GM18519 (cell line): ENCODE measurements around the gene TMIGD2.
"Not testable (repeated sequence)": the region's sequence is repeated elsewhere in the genome, so short reads cannot be mapped to it uniquely, and the experiment has no call there.

ENCODE experiments used
- ATAC-seq: cut with Tn5 transposase; IDR thresholded peaks from one replicate; pipeline ENCODE4 v1.9.1; 2021; ENCODE audit warnings: mild to moderate bottlenecking, moderate library complexity; ENCODE audit not compliant: unreplicated experiment, low FRiP score

Gene TMIGD2

GRCh38 chr19:4298810-4299550 lies 3.2 kb downstream of the TMIGD2 start:
- ATAC-seq, result no peak

- ATAC-seq, result no peak
Measured at GRCh38 chr19:4297901-4298809, 4.0 kb downstream of the TMIGD2 start.

- no peak for ATAC-seq
Measured at GRCh38 chr19:4295972-4296771, 6.0 kb downstream of the TMIGD2 start.

DNA sequence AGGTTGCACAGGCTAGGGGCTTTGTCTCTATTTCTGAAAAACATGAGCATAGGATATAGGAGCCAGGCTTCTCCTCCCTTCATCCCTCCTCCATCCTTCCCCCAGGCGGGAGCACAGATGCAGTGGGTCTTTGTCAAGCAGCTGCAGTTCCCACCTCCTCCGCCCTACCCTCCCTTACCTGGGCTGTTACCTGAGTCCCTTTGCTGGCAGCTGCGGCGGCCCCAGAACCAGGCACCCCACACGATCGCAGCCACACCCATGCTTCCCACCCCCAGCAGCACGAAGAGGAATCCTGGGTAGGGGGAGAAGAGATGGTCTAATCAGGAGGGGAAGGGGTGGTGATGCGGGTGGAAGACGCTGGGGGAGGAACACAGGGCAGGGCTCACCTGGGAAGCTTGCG lies 7.8 kb downstream of the TMIGD2 start:
- ATAC-seq, result no peak

DNA sequence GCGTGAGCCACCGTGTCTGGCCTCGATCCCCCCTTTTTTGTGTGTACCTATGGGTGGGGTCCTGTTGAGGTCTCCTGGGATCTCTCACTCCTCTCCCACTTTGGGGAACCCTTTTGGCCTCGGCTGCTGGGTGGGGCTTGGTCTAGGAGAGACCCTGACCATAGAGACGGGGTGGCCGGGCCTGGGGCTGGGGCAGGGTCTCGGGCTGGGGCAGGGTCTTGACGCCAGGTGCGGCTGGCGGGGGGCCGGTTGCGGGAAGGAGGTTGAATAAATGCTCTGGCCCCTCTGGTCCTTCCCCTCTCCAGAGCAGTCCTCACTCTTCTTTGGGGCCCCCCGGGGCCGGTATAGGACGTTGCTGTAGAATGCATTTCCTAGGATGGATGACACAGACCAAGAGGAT lies 9.7 kb downstream of the TMIGD2 start:
- ATAC-seq, result no peak

- no peak for ATAC-seq
Measured at GRCh38 chr19:4291184-4291732, 10.9 kb downstream of the TMIGD2 start.

GRCh38 chr19:4288091-4288777 lies 14.0 kb downstream of the TMIGD2 start:
- ATAC-seq, result no peak

DNA sequence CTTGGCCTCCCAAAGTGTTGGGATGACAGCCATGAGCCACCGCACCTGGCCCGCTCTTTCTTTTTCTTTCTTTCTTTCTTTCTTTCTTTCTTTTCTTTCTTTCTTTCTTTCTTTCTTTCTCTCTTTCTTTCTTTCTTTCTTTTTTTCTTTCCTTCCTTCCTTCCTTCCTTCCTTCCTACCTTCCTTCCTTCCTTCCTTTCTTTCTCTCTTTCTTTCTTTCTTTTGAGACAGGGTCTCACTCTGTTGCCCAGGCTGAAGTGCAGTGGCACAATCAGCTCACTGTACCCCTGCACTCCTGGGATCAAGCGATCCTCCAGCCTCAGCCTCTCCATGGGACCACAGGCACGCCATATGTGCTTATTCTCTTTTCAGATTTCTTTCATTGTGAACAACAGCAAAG lies 16.0 kb downstream of the TMIGD2 start:
- ATAC-seq, result not testable (repeated sequence)

GRCh38 chr19:4284974-4285373 lies 17.2 kb downstream of the TMIGD2 start:
- no peak for ATAC-seq

DNA sequence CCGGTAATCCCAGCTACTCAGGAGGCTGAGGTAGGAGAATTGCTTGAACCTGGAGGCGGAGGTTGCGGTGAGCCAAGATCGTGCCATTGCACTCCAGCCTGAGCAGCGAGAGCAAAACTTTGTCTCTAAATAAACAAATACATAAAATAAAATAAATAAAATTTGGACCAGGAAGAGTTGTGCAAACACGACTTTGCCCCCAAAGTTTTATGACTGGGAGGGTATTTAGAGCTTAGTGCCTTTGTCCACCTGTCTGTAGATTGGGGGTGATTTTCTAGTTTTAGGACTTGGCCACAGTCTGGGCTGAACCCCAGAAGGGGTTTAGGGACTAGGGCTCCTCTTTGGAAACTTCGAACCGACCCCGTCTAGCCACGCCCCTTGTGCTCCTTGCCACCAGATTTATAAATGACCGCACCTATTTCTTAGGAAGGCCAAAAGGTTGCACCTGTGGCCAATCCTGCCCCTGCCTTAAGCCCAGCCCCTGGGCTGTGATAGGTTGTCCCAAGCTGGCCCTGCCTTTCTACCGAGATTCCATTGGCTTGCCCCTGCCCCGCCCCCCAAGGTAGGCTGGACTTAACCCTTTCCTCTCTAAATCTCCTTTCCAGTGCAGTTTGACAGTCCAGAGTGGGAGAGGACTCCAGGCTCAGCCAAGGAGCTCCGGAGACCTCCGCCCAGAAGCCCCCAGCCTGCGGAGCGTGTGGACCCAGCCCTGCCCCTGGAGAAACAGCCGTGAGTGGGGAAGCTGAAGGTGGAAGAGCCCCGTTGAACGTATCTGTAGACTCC lies 17.8 kb downstream of the TMIGD2 start:
- no peak for ATAC-seq

GRCh38 chr19:4279530-4280422 lies 22.4 kb downstream of the TMIGD2 start:
- no peak for ATAC-seq

DNA sequence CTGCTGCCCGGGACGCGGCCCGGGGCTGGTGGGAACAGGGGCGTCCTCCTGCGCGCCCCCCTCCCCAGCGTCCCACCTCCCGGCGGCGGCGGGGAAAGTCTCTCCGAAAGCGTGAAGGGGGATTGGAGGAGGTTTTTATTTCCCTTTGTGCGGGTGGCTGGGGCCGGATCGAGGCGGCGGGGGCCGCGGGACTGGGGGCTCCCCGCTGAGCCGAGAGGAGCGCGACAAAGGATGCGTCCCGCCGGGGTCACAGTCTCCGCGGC lies 23.0 kb downstream of the TMIGD2 start:
- ATAC-seq, result no peak

DNA sequence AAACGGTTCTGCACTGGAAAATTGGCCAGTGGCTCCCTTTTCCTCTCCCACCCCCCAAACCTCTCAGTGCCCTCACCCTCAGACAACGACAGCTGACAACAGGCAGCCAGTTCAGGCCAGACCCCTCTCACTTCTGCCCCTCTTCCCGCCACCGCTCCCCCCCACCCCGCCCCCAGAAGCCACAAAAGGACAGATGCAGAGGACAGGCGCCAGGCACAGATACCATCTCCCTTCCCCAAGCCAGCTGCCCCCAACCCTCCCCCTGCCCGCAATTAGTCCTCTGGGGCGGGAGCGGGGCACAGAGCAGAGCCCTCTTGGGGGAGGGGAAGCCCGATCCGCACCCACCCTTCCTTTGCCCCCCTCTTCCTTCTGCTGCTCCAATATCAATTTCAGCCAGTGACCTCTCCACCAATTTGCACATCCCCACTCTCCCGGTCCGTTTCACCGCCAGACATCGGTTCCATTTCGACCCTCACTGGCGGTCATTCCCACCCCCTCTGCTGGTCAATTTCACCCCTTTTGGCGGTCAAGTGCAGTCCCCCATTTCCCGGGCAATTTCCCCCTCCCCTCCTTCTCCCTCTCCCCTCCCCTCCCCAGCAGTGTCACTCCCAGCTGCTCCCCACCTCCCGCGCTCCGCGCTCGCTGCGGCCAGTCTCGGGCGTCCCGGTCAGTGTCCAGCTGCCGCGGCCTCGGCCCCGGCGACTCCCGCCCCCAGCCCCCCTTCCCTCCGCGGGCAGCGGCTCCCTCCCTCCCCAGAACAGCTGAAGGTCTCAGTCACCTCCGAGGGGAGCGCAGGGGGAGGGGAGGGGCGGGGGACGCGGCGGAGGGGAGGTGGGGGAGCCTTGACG lies 23.5 kb downstream of the TMIGD2 start, which contains the start of gene SHD:
SHD (plus strand) TSS at position 848 of the 848 bp plus-strand sequence. CDS start 798 bp downstream, outside the sequence.
- ATAC-seq, result no peak

GRCh38 chr19:4278010-4278409 lies 24.2 kb downstream of the TMIGD2 start:
- ATAC-seq, result no peak

DNA sequence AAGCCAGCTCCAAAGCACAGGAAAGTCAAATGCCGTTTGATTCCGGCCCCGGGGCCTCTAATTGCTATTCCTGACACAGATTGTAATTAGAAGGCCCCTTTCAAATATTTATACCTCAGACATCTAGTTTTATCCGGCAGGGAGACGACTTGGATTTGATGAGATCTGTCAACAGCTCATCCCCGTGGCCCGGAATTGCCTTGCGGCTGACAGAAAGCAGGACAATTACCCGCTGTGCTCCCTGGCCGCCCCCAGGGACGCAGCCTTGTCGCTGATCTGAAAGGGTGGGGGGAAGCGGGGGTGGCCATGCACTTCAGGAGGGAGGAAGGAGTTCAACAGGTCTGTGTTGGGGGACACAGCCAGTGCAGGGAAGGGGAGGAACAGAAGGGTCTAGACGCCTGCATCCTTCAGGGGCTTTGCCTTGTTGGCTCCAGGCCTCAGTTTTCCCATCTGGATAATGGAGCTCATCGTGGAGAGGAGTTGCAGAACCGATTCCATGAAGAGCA lies 24.9 kb downstream of the TMIGD2 start:
- ATAC-seq, result no peak

DNA sequence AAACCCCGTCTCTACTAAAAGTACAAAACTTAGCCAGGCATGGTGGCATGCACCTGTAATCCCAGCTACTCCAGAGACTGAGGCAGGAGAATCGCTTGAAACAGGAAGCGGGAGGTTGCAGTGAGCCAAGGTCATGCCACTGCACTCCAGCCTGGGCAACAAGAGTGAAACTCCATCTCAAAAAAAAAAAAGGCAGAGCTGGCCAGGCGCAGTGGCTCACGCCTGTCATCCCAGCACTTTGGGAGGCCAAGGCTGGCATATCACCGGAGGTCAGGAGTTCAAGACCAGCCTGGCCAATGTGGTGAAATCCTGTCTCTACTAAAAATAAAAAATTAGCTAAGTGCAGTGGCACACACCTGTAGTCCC lies 27.9 kb downstream of the TMIGD2 start:
- ATAC-seq, result not testable (repeated sequence)

DNA sequence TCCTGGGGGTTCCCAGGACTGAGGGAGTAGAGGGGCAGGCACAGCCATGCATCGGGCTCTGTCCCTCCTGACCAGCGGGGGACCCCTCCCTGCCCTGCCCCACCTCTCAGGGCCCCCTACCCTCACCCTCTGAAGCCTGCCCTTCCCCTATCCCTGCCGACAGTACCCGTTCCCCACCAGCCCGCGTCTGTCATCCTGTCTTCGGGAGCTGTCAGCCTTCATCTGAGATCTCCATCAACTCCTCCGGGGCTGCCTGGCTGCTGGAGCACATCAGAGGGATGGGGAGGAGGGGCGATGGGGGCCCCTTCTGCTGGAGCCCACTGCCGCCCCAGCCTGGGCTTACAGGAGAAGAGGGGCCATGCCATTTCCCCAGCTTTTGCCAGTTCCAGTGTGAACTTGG lies 29.3 kb downstream of the TMIGD2 start:
- ATAC-seq, result no peak
